OCI-LY7 (cell line): ENCODE results near the gene CD81. TPM values are rescaled to one million over a fixed set of nuclear protein-coding genes. Genes with fewer than 3 reads are reported as not detected.
A peak's percentile ranks its signal among the peaks of the same experiment; 100 is the strongest.

ENCODE experiments used
- BruUV-seq: library from RNA; stranded (reverse); fragments of 400-500 nt; replicated peaks from 2 replicates; lab custom pipeline; 2021; lab: Mats Ljungman, UMichigan
- CTCF ChIA-PET: fragments of 300-600 bp; sonication (Branson Sonifier 250); formaldehyde crosslinking; loops from one replicate; lab custom pipeline; 2022; ENCODE audit warnings: antibody characterized with exemption; ENCODE audit not compliant: unreplicated experiment; lab: Charles Lee
- POLR2A ChIA-PET: fragments of 300-600 bp; sonication (Branson Sonifier 250); formaldehyde crosslinking; loops from one replicate; lab custom pipeline; 2022; ENCODE audit warnings: antibody characterized with exemption; lab: Charles Lee
- DNase-seq: peaks from one replicate; pipeline ENCODE4 v3.0.0-alpha.2; 2015; ENCODE audit warnings: low spot score
- H2AFZ ChIP-seq: fragments of 200-600 bp; sonication (generic), shearing (Covaris generic); 2 replicates; pipeline ENCODE4 v1.6.1; 2014; ENCODE audit warnings: mild to moderate bottlenecking, antibody characterized with exemption, low read length, moderate library complexity
- H3K27ac ChIP-seq: fragments of 200-600 bp; sonication (generic); 2 replicates; pipeline ENCODE4 v1.5.1; 2014; ENCODE audit warnings: mixed run types, low read depth, mild to moderate bottlenecking, moderate library complexity, low read length, inconsistent platforms; ENCODE audit not compliant: poor library complexity, severe bottlenecking
- H3K36me3 ChIP-seq: fragments of 200-600 bp; sonication (generic); 2 replicates; pipeline ENCODE4 v1.6.1; 2014; ENCODE audit warnings: mild to moderate bottlenecking, antibody characterized with exemption, low read length, moderate library complexity, mixed read lengths; ENCODE audit not compliant: insufficient read depth
- H3K4me1 ChIP-seq: fragments of 200-600 bp; sonication (generic); 2 replicates; pipeline ENCODE4 v1.5.1; 2014; ENCODE audit warnings: mild to moderate bottlenecking, low read length; ENCODE audit not compliant: insufficient read depth, poor library complexity, severe bottlenecking
- H3K4me2 ChIP-seq: fragments of 200-600 bp; sonication (generic); 2 replicates; pipeline ENCODE4 v1.6.1; 2014; ENCODE audit warnings: mild to moderate bottlenecking, low read length
- H3K4me3 ChIP-seq: fragments of 200-600 bp; sonication (generic); 2 replicates; pipeline ENCODE4 v1.5.1; 2014; ENCODE audit warnings: mild to moderate bottlenecking, low read depth, low read length; ENCODE audit not compliant: poor library complexity, severe bottlenecking
- H3K79me2 ChIP-seq: fragments of 200-600 bp; sonication (generic); 2 replicates; pipeline ENCODE4 v1.6.1; 2016; ENCODE audit warnings: low read depth, mild to moderate bottlenecking, low read length, moderate library complexity, mixed read lengths; ENCODE audit not compliant: insufficient read depth
- H3K9me2 ChIP-seq: fragments of 200-600 bp; sonication (generic); 2 replicates; pipeline ENCODE4 v1.6.1; 2016; ENCODE audit warnings: mild to moderate bottlenecking, low read length, mixed read lengths; ENCODE audit not compliant: insufficient read depth
- H3K9me3 ChIP-seq: fragments of 200-600 bp; sonication (generic); 2 replicates; pipeline ENCODE4 v1.6.1; 2014; ENCODE audit warnings: mild to moderate bottlenecking, mixed run types, low read length, mixed read lengths
- H4K20me1 ChIP-seq: fragments of 200-600 bp; sonication (generic); 2 replicates; pipeline ENCODE4 v1.6.1; 2014; ENCODE audit warnings: mild to moderate bottlenecking, antibody characterized with exemption, low read length, moderate library complexity, mixed read lengths; ENCODE audit not compliant: insufficient read depth
- EZH2phosphoT487 ChIP-seq: fragments of 200-600 bp; sonication (generic); IDR thresholded peaks from 2 replicates; pipeline ENCODE4 v1.6.1; 2018; ENCODE audit warnings: low read depth, borderline replicate concordance, mild to moderate bottlenecking, mixed run types, antibody characterized with exemption, low read length, moderate library complexity, mixed read lengths
- intact Hi-C: fragments of 100-400 bp; cut with micrococcal nuclease; formaldehyde crosslinking; loops from one replicate; pipeline ENCODE4 v1.10.0; 2022; ENCODE audit not compliant: unreplicated experiment
- total RNA-seq, 2 experiments: library from RNA; depleted of rRNA in 1 of 2; stranded (reverse); fragments of >200 nt in 1 of 2; shearing (Covaris generic) in 1 of 2; gene quantifications; 2 replicates each; pipeline ENCODE4 v1.2.3, GENCODE V29; 2014 to 2022
- TF ChIP-seq, protein P1 (sequence below): fragments of 200-600 bp; sonication (generic); conservative IDR thresholded peaks from 2 replicates; pipeline ENCODE4 v1.5.1; 2014; ENCODE audit warnings: mild to moderate bottlenecking, antibody characterized with exemption, low read length, moderate library complexity, mixed read lengths

CD81 gene
- total RNA-seq, 2 experiments from 2014 or later: 290 to 343 TPM

DNA sequence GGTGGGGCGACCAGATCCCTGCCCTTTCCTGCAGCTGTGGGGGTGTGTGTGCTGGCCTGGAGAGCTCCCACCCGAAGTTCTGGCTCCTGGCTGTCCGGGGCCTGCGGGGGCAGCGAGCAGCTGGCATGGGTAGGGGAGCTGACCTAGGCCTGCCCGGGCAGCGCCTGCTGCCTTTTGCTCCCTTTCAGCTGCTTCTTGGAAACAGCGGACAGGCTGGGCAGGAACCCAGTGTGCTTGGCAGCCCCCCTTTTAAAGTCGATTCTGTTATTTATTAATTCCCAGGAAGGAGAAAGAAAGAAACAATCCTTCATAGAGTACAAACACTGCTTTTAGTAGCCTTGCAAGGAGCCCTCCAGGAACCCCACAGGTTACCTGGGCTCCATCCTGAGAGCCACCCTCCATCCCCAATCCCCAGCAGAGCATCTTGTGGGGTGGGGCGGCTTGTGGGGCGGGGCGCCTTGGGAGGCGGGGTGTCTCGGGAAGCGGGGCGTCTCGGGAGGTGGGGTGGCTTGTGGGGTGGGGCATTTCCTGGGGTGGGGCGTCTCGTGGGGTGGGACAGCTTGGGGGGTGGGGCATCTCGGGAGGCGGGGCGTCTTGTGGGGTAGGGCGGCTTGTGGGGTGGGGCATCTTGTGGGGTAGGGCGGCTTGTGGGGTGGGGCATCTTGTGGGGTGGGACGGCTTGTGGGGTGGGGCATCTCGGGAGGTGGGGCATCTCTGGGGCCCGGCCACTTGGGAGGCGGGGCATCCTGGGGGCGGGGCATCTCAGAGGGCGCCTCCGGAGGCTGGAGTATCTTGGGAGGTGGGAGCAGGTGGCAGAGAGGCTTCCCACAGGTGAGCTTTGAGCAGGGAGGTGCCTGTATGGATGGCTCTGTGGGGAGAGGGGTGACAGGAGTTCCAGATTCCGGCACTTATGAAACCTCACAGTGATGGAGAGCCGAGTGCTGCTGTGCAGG lies 7.0 kb downstream of the CD81 start:
- peak overlapping the region; percentile 97 for H3K4me2 ChIP-seq
- H3K4me3 ChIP-seq: peak overlapping the region; percentile 99
- peaks cover 89% of the 10 kb centered on the region for H3K4me1 ChIP-seq
- H3K9me3 ChIP-seq: no peaks in the 10 kb centered on the region
- H4K20me1 ChIP-seq: peaks cover 38% of the 10 kb centered on the region
- peaks cover 60% of the 10 kb centered on the region for H3K36me3 ChIP-seq
- CTCF ChIA-PET: no interaction called here
- TF ChIP-seq, protein P1, sequence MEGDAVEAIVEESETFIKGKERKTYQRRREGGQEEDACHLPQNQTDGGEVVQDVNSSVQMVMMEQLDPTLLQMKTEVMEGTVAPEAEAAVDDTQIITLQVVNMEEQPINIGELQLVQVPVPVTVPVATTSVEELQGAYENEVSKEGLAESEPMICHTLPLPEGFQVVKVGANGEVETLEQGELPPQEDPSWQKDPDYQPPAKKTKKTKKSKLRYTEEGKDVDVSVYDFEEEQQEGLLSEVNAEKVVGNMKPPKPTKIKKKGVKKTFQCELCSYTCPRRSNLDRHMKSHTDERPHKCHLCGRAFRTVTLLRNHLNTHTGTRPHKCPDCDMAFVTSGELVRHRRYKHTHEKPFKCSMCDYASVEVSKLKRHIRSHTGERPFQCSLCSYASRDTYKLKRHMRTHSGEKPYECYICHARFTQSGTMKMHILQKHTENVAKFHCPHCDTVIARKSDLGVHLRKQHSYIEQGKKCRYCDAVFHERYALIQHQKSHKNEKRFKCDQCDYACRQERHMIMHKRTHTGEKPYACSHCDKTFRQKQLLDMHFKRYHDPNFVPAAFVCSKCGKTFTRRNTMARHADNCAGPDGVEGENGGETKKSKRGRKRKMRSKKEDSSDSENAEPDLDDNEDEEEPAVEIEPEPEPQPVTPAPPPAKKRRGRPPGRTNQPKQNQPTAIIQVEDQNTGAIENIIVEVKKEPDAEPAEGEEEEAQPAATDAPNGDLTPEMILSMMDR: no peak
- TF ChIP-seq EZH2phosphoT487: no peak
- no peak overlapping the region for H2AFZ ChIP-seq
- DNase-seq: peak; percentile 84
- intact Hi-C loops: loop anchor here (2.0 to 5.0 kb wide), 2 partner anchors 17 to 862 kb away; partner anchors contain the start of gene TSSC4
- POLR2A ChIA-PET: no interaction called here
- BruUV-seq: no TSS peak
- no peaks in the 10 kb centered on the region for H3K9me2 ChIP-seq
- H3K27ac ChIP-seq: peak overlapping the region; percentile 99
- H3K79me2 ChIP-seq: peaks cover 84% of the 10 kb centered on the region

DNA sequence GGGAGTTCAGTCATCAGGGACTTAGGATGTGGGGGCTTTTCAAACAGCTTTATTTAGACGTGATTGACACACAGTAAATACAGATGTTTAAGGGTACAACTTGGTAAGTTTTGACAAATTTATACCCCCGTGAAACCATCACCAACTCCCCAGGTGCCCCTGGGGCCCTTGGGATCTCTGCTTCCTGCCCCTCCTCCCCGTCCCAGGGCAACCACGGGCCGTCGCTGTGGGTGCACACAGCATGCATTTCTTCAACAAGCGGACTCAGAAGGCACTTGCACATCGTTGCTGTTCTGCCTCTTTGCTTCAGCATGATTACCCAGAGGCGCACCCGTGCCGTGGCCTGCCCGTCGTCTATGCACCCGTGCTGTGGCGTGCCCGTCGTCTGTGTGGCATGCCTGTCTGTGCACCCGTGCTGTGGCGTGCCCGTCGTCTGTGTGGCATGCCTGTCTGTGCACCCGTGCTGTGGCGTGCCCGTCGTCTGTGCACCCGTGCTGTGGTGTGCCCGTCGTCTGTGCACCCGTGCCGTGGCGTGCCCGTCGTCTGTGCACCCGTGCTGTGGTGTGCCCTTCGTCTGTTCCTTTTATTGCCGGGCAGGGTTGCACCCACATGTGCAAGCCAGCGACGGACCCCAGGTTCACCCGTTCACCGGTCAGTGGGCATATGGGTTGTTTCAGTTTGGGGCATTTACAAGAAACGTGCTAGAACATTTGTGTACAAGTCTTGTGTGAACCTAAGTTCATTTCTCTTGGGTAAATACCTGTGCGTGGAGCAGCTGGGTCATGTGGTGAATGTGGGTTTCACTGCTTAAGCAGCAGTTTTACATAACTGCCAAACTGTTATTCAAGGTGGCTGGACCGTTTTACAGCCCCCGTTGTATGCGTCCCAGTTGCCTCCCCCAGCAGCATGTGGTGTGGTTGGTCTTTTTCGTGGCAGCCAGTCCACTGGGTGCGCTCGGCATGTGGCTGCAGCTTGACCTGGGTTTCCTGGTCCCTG lies 8.3 kb downstream of the CD81 start:
- no TSS peak for BruUV-seq

More for the DNA sequence above, 8.3 kb downstream of the CD81 start:
- TF ChIP-seq EZH2phosphoT487: no peak
- TF ChIP-seq, protein P1: no peak
- Histone ChIP-seq H3K4me1 (peaks cover 91% of the 10 kb centered on the region), H3K79me2 (peaks cover 84% of the 10 kb centered on the region), H3K4me3 (peak overlapping the region; percentile 80), H3K9me3 (no peaks in the 10 kb centered on the region), H3K9me2 (no peaks in the 10 kb centered on the region), H3K36me3 (peaks cover 52% of the 10 kb centered on the region), H2AFZ (no peak overlapping the region), H4K20me1 (peaks cover 36% of the 10 kb centered on the region), H3K27ac (peak overlapping the region; percentile 99), H3K4me2 (peak overlapping the region; percentile 97)
- ChIA-PET POLR2A (interaction anchor here (0.5 to 3.2 kb wide), 4 partner anchors 8 to 1508 kb away, joined by 3 to 20 read pairs (median 8); partner anchors contain the start of genes CD81 and TSSC4), CTCF (no interaction called here)
- DNase-seq: peak; percentile 91
- intact Hi-C loops: loop anchor here (1.0 to 5.0 kb wide), 5 partner anchors 8 to 672 kb away; partner anchors contain the start of genes CARS1, LSP1, NAP1L4 and TSSC4
